GM21529 (cell line): ENCODE measurements around the gene BOLA1.
"Not testable (repeated sequence)": the region's sequence is repeated elsewhere in the genome, so short reads cannot be mapped to it uniquely, and the experiment has no call there.

Experiments
- ATAC-seq: cut with Tn5 transposase; IDR thresholded peaks from one replicate; pipeline ENCODE4 v1.9.1; 2021; ENCODE audit not compliant: unreplicated experiment

BOLA1 gene

GRCh38 chr1:149928401-149928724 lies 29.0 kb downstream of the BOLA1 start:
- no peak for ATAC-seq

DNA sequence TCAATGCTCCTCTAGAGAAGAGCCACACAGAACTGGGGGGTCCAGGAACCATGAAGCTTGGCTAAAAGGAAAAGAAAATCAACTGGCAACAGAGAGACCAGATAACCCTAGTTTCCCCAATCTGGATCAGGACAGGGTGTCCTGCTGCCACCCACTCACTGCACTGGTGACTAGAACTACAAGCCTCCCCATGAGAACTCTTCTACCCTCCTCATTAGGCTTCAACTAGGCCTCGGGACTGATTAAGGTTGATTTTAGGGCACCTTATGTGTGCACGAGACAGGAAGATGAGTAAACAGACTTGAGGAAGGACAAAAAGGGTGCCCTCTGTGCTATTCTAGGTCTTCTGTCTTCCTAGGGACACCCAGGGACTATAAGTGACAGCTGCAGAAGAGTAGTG lies 30.5 kb downstream of the BOLA1 start:
- no peak for ATAC-seq

- ATAC-seq, result no peak
Measured at GRCh38 chr1:149931212-149931790, 31.9 kb downstream of the BOLA1 start.

- ATAC-seq, result no peak
Measured at GRCh38 chr1:149932474-149932873, 33.1 kb downstream of the BOLA1 start.

DNA sequence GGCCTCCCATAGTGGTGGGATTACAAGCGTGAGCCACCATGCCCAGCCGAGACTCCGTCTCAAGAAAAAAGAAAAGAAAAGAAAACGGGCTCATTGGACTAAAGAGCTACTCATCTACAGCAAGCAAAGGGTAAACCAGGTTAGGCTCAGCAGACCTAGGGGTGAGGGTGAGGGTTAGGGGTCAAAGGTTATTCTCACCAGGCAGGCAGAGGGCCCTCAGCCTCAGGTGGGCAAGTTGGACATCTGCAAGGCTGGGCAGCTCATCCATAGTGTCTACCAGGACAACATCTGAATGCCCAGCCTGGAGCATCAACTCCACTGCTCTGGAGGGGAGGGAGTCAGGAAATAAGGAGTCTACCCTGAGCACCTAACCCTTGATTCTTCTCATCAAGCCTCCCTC lies 33.8 kb downstream of the BOLA1 start:
- ATAC-seq, result no peak

DNA sequence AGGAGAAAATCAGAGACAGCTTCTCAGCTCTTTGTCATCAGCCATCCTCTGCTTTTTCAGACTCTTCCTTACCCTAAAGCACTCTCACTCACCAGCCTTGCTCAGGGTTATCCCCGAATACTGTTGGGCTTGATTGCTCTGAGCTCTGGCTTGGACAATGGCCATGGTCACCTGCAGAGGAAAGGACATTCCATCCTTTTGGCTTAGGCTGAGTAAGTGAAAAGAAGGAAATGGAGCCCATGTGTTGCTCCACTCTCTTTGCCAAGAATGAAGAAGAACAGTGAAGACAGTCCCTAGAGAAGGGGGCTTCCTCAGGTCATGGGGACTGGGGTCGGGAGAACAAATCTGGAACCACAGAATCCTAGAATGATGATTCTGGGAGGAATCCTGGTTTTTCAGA lies 35.0 kb downstream of the BOLA1 start:
- ATAC-seq, result no peak

GRCh38 chr1:149936170-149936991 lies 37.0 kb downstream of the BOLA1 start, which contains the start of gene MTMR11:
MTMR11 (minus strand) TSS chr1:149936879; CDS start chr1:149936647, 232 bp downstream.
- ATAC-seq, result no peak

DNA sequence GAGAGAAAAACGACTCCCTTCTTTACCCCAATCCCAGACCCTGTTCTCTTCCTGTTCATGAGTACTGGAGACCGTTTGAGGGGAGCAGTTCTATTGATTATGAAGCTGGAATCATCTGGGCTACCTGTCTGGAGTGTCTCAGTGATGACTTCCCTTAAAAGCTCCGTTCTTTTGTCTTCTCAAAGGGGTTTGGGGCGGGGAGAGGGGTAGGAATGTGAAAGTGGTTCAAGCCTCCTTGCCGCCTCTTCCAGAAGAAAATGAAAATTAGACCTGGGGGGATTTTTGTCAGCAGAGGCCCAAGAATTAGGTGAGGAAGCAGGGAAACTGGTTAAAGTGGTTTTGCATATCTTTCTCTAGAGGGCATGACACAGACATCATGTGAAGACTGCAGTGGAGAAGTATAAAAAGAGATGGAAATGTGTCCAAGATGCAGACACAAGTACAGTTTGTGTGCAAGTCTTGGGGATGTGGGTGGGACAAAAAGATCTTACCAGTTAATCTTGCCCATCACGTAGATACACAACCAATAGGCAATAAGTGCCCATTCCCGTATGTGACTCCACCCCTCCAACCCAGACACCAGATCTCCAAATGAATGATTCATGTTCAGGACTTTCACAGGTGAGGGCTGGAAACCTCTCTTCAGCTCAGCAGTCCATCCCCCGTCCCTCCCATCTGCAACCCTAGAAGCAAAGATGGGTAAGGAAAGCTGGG lies 37.8 kb downstream of the BOLA1 start:
- ATAC-seq, result no peak

DNA sequence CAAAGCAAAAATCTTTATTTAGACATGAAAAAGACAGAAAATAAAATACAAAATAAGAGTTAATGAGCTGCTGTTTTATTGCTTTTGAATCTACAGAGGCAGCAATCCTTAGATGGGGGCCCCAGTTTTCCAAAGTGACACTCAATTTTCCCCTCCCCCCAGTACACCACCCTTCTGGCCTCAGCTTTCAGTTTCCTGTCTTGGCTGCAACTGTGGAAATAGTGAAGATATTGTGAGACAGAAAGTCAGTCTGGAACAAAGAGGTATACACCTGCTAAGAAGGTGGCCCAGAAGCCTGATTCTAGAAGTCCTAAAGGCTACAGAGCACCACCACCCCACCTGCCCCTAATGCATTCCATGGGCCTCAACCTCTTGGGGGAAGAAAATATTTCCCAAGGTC lies 38.4 kb downstream of the BOLA1 start:
- ATAC-seq, result no peak

DNA sequence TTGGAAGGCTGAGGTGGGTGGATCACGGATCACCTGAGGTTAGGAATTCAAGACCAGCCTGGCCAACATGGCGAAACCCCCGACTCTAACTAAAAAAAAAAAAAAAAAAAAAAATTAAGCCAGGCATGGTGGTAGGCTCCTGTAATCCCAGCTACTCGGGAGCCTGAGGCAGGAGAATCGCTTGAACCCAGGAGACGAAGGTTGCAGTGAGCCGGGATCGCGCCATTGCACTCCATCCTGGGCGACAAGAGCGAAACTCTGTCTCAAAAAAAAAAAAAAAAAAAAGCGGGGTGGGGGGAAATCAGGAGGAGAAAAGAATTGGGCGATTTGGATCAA lies 39.3 kb downstream of the BOLA1 start:
- ATAC-seq, result not testable (repeated sequence)

DNA sequence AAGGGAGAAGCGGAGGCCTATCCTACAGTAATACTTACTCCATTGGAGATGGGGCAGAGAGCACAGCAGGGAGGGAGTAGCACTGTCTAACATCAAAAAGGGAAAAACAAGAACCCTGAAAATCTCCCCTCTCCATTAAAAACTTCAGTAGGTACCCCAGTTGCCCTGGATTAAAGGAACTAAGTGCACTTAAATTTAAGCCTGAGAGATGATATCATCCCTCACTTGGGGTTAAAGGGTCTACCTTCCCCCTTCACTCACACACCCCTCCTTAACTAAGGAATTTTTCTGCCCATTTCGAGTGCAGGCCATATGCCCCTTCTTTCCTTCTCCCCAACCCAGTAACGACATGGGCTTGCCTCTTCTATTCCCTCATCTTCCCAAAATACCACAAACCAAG lies 41.1 kb downstream of the BOLA1 start:
- ATAC-seq, result no peak

- ATAC-seq, result no peak
Measured at GRCh38 chr1:149942207-149942606, 42.8 kb downstream of the BOLA1 start.

- no peak for ATAC-seq
Measured at GRCh38 chr1:149942885-149943284, 43.5 kb downstream of the BOLA1 start.

DNA sequence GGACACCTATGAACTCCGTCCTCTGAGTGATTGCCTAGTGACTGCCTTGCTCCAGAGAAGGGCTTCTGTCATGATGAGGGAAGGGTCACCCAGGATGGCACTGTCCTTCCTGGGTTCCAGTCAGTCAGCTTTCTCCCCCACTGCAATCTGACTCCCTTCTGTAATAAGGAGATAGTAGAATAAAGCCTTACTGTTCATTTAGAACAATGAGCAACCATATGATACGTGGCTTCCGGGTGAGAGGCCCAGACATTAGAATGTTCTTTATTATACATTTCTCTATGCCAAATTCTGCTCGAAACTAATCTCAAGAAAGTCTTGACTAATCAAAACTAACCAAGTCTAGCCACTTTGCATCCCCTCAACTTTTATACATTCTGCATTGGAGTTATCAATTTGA lies 45.8 kb downstream of the BOLA1 start:
- no peak for ATAC-seq

GRCh38 chr1:149949911-149950310 lies 50.5 kb downstream of the BOLA1 start:
- ATAC-seq, result no peak
